Activated CD8-positive, alpha-beta memory T cell treated with anti-CD3 and anti-CD28 coated beads for 48 hours (primary cell): Measurements from ENCODE around the gene SBF2.

ENCODE experiments used
- DNase-seq, 3 experiments: peaks; one replicate each; pipeline ENCODE4 v3.0.0-alpha.2; 2020; ENCODE audit warnings: low read depth in 2 of 3, low spot score in 2 of 3

Gene SBF2

DNA sequence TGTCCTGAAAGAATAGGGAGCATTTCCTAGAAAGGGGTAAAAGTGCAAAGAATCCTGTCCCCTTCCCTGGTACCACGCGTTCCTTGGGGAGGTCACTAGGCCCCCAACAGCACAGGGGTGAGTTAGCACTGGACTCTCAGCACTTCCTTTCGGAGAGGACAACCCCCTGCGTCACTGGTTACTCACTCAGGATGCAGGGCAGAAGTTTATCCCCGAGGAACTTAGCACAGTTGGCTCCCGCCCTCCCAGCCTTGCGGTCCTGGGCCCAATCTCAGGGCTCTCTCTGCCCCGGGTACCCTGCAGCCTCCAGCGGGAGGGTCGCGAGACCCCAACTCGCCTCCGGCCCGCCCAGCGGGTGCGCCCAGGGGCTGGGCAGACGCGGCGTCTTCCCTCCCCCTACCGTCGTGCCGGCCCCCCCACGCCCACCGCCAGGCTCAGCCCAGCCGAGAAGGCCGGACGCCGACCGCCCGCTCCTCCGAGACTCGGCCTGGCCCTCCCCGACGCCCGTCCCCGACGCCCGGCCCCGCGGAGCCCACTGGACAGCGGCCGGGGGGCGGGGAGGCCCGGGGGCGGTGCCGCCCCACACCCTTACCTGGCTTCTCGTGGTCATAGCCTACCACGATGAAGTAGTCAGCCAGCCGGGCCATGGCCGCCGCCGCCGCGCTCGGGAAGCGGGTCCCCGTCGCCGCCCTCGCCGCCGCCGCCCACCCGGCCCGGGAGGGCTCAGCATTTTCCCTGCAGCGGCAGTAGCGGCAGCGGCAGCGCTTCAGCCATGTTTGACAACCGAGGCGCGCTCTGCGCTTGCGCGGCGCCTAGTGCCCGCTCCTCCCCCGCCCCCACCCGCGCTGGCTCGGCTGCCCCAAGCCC is at the start of gene SBF2:
TSS of gene SBF2 (minus strand) at position 797 of the 867 bp plus-strand sequence. CDS start at position 647, 150 bp downstream.
- peak in 2 of 3 experiments; percentile 51 to 62 for DNase-seq

DNA sequence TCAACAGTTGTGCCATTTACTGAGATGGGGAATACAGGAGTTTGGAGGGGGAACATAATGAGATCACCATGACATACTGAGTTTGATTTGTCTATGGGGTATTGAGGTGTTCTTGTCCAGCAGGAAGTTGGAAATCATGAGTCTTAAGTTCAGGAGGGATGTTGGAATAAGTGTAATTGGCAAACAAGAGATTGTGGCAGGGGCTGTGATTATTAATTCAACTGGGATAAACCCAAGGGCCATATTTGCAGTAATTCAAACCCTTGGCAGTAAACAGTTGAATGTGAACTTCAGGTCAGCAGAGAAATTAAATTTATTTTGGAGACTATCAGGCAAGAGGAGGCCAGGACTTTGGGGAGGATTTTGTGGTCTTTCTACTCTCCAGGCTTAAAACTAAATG is 44.3 kb upstream of the SBF2 start:
- DNase-seq = no peak

DNA sequence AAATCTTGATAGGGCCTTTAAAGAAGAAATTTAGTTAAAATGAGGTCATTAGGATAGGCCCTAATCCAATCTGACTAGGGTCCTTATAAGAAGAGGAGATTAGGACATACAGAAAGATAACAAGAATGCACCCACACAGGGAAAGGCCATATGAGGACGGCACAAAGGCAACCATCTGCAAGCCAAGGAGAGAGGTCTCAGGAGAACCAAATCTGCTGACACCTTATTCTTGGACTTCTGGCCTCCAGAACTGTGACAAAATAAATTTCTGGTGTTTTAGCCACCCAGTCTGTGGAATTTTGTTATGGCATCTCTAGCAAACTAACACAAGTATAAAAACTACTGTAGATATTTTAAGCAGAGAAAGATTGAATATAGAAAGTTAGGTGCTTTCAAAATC is 39.5 kb upstream of the SBF2 start:
- DNase-seq = no peak

DNA sequence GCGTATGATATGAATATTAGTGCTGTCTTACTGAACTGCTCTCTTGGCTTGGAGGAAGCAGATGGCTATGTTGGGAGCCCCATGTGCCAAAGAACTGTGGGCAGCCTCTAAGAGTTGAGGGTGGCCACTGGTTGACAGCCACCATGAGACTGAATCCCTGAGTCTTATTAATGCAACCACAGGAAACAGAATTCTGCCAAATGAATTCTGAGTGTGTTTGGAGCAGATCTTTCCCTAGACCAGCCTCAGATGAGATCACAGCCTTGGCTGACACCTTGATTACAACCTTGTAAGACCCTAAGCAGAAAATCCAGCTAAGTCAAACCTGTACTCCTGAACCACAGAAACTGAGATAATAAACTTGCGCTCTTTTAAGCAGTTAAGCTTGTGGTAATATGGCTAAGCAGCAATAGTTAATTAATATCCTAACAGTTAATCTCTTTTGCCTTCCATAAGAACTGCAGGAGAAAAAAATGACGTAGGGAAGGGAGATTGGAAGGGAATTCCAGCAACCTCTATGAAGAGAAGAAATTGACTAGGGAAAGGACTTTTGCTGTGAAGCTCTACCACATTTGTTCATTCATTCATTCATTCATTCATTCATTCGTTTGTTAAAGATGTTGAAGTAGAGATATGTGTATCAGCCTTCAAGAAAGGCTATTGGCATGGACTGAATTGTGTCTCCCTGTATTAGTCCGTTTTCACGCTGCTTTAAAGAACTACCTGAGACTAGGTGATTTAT is 37.7 kb upstream of the SBF2 start:
- DNase-seq = no peak

DNA sequence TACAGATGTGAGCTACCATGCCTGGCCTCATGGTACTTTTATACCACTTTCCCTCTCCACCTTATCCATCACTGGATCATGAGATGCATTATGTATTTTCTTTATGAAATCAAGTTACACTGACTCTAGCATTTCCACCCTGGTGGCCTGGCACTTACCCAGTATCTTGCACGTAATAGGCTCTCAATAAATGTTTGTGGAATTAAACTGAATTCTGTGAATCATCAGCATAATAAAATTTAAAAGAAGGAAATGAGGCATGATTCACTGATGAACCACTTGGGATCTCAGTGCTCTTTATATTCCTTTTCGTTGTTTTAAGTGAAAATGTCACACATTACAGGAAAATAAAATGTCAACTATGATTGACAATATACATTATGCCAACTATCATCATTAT is 35.9 kb upstream of the SBF2 start:
- DNase-seq = no peak

DNA sequence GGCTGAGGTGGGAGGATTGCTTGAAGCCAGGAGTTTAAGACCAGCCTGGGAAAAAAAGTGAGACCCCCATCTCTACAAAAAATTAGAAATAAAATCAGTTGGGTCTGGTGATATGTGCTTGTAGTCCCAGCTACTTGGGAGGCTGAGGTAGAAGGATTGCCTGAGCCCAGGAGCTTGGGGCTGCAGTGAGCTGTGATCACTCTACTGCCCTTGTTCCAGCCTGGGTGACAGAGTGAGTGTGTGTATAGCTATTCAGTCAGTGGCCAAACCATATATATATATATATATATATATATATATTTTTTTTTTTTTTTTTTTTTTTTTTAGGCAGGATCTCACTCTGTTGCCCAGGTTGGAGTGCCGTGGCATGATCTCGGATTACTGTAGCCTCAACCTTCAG is 35.3 kb upstream of the SBF2 start:
- DNase-seq = no peak

DNA sequence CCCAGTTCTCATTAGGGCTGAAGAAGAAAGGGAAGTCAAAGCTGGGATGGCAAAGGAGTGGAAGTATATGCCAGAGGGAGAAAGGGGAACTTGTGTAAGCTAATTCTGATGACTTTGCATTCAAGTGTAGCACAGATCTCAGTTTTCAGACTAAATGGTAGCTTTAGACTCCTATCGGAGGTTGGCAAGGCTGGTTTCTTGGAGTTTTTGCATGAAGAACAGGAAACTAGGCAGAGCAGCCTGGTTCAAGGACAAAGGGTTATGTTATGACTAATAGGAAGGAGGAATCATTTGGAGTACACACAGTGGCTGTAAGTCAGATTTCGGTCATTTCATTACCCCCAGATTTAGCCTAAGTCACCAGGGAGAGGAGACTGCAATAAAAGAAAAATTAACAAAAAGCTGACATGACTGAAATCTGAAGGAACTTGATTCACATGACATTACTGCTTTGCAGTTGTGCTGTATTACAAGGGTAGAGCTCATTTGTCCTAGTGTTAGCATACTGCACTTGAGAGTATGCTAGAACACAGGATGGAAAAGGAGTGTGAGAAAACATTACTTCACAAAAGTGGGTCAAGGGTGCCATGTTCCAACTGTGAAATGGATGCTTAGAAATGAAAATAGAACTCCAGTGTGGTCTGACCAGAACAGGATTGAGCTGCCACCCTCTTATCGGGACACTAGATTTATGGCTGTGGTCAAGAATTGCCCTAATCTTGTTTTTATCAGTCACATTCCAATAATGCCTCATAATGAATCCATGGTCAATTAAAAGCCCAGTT is 34.5 kb upstream of the SBF2 start:
- DNase-seq = no peak

DNA sequence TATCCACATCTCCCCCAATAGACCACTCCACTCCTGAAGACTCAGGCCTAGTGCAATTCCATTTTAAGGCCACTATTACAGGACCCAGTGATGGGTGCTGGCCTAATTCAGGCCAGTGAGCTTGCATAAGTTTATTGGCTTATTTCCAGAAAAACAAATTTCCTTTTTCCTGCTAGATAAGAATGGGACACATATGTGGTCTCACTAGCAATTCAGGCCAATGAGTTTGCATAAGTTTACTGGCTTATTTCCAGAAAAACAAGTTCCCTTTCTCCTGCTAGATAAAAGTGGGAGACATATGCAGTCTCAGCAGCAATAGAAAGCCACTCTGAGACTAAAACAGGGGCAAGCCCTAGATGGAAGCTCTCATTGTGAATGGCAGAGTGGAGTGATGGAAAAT is 33.2 kb upstream of the SBF2 start:
- DNase-seq = no peak

DNA sequence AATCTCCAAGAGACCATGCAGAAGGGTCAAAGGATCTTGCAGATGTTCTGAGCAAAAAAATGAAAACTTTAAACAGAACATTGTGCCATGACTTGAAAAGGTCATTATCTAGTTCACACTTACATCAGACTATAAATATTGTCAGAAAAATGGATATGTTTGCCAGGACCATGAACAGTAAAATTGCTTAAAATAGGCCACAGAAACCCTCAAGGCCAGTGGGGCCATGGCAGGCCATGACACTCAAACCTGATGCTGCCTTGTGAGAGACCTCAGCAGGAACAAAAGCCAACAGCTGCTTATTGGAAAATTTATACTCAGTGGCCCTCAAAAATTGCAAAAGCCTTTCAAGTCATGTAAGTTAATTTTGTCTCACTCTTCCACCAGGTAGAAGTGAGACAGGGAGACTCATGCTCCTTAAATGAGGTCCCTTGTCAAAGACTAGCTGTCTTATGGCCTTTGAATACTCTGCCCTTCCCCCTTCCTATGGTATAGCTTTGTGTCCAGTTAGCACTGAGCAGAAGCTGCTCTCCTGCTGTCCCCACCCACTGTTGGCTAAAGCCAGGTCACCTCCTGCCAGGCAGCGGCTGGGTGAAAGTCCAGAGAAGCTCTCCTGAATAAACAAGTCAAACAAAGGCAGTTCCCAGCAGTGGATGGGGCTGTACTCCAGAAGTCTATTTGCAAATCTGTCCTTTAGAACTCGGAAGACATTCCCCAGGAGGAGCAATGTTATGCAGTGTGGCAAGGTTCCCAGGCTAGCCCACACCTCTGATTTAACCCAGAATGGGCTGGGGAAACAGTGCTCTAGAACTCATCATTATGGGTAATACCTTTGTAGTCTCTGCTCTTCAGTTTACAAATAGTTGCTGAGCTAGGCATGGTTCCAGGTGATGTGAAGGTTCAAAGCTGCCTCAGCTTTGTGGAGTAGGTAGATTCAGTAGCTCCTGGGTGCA is 32.3 kb upstream of the SBF2 start:
- no peak for DNase-seq

DNA sequence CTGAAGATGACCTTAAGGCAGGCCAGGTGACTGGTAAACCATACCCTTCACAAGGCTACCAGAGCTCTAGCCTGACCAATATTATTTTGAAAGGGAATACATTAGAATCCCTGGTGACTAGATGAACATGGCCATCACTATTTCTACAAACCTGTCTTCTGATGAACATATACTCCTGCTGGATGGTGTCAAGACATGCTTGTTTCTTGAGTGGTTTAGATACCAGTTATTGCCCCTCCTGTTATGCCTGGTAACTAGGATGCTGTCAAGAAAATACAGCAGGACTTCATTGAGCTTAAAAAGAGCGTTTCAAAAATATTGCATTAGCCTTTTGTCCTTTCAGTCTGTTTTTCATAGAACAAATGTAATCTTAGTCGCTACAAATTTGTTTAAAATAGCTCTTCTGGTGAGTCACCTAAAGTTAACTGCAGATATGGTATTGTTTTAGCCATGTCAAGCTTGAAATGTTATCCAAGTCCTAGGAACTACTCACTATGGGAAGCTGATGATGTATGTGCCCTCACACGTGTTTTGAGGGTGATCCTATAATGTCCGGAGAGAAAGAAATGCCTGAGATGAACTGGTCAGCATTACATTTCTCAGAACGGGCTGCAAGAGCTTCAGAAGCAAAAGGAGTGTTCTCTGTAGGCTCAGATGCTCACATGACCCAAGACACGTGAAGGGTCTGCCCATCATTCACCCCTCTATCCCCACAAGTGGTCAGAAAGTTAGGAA is 31.4 kb upstream of the SBF2 start:
- no peak for DNase-seq

DNA sequence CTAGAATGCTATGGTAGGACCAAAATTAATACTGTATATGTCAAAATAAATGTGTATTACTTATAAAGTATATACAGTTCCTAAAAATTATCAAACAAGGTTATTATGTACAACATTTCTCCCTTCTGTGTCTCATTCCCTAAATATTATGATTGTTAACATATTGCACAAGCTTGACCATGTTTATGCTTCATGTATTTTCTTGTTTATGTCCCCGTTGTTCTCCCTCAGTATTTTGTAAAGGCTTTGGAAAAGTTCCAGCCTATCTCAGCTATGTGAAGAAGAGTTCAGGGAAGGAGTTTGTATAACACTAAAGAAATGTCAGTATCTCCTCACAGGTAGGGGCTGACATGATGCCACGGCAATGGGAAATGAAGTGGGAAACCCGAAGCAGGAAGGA is 30.5 kb upstream of the SBF2 start:
- DNase-seq = no peak

DNA sequence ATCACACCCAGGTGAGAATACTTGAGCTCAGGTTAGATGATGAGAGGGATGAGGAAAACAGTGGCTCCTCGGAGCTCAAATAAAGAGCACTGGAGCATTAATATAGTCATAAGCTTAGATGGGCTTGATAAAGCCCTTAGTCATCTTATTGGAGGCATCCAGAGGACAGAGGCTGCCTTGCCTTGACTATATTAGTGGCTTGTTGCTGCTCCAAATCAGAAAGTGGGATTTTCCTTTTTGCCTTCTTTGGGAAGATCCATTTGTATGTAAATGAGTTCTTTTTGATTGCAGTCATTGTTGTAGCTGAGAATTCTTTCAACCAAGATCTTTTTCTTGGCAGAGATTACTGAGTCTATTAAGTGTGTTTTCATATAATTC is 29.8 kb upstream of the SBF2 start:
- DNase-seq = no peak

DNA sequence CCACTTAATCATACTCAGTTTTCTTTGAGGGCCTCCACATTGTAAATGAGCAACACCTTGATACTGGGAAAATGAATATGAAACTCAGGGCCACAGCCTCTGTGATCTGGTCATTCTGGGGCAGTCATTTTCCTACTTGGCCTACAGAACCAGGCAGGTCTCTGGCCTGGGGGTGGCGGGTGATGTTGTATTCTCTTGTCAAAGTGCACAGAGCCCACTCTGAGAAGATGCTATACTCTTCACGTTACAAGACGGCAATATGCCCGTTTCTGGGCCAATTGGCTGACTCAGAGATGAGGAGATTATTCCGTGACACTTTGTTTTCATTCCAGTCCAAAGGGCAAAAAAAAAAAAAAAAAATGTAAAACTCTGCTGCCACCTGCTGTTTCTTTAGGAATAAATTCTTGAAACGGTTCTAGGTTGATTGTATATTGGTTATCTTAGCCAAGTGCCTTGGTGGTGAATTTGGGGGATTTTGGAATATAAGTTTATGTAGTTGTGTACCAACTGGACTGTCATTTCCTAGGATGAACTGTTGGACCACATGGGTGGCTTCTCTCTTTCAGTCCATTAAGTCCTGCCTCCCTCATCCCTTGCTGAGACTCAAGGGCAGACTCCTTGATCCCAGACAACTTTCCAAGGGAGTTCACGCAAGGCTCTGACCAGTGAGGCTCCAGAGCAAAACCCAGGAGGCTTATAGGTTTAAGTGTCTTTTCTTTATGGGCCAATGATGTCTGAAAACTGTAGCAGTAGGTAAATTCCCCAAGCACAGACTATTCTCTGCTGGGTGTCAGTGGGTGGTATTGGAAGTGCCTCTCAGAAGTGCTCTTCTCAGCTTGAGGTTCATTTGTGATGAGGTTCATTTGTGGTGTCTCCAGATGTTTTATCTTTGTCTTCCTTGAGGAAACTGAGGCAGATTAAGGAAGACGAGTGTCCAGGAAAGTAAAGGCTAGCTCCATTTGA is 29.1 kb upstream of the SBF2 start:
- DNase-seq = peak in 2 of 3 experiments; percentile 15 to 23

DNA sequence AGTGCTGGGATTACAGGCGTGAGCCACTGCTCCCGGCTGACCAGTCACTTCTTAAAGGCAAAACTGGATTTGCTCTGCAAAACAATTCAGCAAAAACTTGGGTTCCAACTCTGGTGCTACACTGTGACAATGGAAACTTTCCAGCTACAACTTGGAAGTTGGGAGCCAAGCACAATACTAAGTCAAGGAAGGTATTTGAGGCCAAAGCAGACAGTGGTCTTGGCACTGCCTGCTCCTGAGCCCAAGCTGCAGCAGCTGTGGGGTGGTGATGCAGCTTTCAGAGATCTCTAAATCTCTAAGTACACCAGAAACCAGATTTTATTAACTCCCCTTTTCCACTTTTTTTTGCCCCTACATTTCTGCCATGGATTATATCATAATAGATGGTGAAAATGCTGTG is 28.4 kb upstream of the SBF2 start:
- no peak for DNase-seq

DNA sequence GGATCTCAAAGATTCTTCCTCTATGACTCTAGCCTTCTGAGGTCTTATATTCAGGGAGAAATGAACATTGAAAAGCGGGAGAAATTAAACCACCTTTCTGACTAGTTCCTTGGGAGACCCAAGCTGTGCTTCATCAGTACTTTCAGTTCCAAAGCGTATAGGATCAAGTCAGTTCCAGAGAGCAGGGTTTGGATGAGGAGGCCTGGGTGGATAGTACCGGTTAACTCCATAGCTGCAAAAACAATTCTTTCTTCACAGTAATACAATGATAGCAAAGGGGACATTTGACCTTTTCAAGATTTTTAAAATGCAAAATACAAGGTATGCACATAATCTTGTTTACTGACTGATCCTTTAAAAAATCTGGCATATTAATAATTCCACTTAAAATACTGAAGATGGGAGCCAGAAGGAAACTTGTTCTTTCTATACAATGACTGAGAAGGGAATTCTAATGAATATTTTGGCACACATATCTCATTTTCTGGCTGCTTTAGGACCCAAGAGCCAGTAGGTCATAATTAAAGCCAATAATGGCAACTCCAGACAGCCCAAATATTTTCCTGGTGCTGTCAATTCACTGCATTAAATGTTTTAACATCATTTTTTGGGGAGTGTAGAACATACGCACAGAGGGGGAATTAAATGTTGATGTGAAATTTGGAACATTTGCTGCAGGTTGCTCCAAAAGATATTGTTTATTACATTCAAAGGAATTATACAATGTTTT is 26.9 kb upstream of the SBF2 start:
- no peak for DNase-seq

DNA sequence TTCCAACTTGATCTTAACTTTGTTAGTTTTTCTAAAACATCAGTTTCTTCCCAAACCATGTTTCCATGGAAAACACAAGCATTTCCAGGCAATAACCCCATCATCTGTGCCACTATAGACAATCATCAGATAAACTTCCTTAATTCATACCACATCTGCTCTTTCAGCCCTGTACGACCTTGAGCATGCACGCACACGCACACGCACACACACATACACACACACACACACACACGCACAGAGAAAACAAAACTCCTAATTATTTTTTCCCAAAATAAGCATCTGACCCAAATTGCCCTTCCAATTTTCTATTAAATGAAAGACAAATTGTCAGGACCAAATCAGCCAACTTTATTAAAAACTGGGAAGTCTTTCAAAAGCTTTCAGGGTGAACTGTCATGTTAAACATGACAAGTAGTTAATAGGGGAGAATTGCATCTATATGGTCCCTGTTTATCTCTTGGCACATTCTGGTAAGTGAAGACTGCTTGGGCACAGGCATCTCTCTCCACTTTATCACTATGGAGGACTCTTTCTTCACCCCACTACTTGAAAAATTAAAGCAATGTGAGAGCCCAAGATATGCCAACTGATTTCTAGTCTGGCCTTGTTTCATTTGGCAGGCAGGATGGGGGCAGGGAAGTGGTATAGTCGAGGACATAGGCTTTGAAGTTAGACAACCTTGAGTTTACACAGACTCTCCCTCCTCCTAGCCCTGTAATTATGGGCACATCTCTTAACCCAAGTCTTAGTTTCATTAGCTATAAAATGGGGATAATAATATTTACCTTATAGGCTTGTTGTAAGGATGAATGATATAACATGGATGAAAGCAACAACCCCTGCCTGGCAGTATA is 25.9 kb upstream of the SBF2 start:
- no peak for DNase-seq

DNA sequence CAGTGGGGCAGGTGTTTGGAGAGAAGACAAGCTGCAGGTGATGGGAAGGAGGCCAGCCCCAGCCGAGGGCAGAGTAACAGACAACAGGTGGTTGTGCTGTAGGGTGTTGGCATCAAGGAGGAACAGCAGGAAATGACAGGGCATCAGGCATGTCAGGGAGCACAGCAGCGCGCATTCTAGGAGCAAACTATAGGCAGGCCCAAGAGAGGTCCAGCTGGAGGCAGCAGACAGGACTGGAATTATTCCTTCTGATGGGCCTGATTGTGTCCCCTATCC is 24.4 kb upstream of the SBF2 start:
- no peak for DNase-seq
